Measurements from ENCODE around the gene IL1R1.

DNA sequence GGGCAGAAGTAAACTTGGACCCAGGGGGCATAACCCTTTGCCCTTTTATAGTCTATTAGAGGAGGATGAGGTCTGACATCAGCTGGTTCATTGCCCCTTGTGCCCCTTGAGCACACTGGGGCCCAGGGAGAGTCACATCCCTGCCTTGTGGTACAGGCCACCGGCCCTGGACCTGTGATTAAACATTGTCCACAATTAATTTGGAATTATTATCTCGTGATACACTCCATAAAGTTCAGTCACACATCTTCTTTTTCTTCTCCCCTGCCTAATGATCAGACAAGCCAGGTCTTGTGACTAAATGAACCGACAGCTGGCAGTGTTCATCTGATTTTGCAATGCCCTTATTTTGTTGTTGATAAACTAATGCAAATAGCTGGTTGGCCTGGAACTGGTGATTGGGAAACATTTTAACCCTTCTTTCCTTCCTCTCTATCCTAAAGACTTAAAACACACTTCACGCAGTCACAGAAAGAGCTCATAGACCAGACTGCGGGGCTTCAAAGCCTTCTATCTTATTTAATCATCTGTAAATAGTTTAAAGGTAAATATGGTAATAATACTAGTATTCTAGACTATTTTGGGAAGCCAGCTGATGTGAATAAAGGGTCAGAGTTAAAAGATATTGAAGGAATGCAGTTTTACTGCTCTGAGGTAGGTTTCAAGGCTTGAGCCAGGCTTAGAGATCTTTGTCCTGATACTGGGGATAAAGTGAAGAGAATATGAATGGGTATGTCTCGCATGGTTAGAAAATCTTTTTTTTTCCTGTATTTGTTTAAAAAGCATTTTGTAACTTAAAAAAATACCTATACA, 13.4 kb downstream of the IL1R1 start:
- TF ChIP-seq, protein P1, sequence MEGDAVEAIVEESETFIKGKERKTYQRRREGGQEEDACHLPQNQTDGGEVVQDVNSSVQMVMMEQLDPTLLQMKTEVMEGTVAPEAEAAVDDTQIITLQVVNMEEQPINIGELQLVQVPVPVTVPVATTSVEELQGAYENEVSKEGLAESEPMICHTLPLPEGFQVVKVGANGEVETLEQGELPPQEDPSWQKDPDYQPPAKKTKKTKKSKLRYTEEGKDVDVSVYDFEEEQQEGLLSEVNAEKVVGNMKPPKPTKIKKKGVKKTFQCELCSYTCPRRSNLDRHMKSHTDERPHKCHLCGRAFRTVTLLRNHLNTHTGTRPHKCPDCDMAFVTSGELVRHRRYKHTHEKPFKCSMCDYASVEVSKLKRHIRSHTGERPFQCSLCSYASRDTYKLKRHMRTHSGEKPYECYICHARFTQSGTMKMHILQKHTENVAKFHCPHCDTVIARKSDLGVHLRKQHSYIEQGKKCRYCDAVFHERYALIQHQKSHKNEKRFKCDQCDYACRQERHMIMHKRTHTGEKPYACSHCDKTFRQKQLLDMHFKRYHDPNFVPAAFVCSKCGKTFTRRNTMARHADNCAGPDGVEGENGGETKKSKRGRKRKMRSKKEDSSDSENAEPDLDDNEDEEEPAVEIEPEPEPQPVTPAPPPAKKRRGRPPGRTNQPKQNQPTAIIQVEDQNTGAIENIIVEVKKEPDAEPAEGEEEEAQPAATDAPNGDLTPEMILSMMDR (conservative IDR thresholded peaks at IDR 0.05 in 1 of 2, IDR thresholded peaks at IDR 0.05 in 1 of 2; ENCODE audit: low read depth in 1 of 2, low read length in 2 of 2): no peak
- TF ChIP-seq EZH2 (IDR thresholded peaks at IDR 0.05; ENCODE audit: low read length, missing control alignments): no peak

All from fibroblast of lung (primary cell).